Suprapubic skin (tissue), 4 donors: Measurements from ENCODE around the gene ISLR2. TPM values are rescaled to one million over a fixed set of nuclear protein-coding genes. Genes with fewer than 3 reads are reported as not detected.

ENCODE experiments used
- DNase-seq, 2 donors: peaks; one replicate each; pipeline ENCODE4 v3.0.0-alpha.2; 2019; ENCODE audit warnings: low spot score in 2 of 2
- H3K27ac ChIP-seq: fragments of 200-600 bp; sonication (generic); one replicate; pipeline ENCODE4 v1.5.1; 2019
- H3K27me3 ChIP-seq: fragments of 200-600 bp; sonication (generic); one replicate; pipeline ENCODE4 v1.5.1; 2019
- H3K36me3 ChIP-seq: fragments of 200-600 bp; sonication (generic); one replicate; pipeline ENCODE4 v1.5.1; 2019
- H3K4me1 ChIP-seq: fragments of 200-600 bp; sonication (generic); one replicate; pipeline ENCODE4 v1.5.1; 2019
- H3K4me3 ChIP-seq: fragments of 200-600 bp; sonication (generic); one replicate; pipeline ENCODE4 v1.5.1; 2019; ENCODE audit warnings: mild to moderate bottlenecking
- H3K9me3 ChIP-seq: fragments of 200-600 bp; sonication (generic); one replicate; pipeline ENCODE4 v1.5.1; 2019
- EP300 ChIP-seq: sonication (generic); formaldehyde crosslinking; IDR thresholded peaks from one replicate; pipeline ENCODE4 v1.6.1; 2017; ENCODE audit warnings: antibody characterized with exemption
- POLR2A ChIP-seq, 2 donors: fragments of 450-650 bp; IDR thresholded peaks; one replicate each; pipeline ENCODE4 v1.6.1; 2017; ENCODE audit warnings: antibody characterized with exemption in 2 of 2, mild to moderate bottlenecking in 2 of 2, moderate library complexity in 2 of 2
- POLR2AphosphoS5 ChIP-seq, 3 donors: sonication (generic); formaldehyde crosslinking; IDR thresholded peaks; one replicate each; pipeline ENCODE4 v1.6.1; 2017; ENCODE audit warnings: antibody characterized with exemption in 3 of 3
- WGBS: methylation state at CpG from one replicate; pipeline ENCODE4 v1.1.5; 2018; 5-methylcytosine and 5-hydroxymethylcytosine counted together
- total RNA-seq, 4 donors: library from RNA; depleted of rRNA; stranded (reverse); fragments of >200 nt; gene quantifications; one replicate each; pipeline ENCODE4 v1.1.0, GENCODE V29; 2016
- TF ChIP-seq, protein P1 (sequence below), 2 donors: fragments of 200-600 bp in 1 of 2; fragments of 450-650 bp in 1 of 2; sonication (generic) in 1 of 2; IDR thresholded peaks; one replicate each; pipeline ENCODE4 v1.5.1; 2016 to 2019; ENCODE audit warnings: antibody characterized with exemption in 2 of 2, mild to moderate bottlenecking in 1 of 2, moderate library complexity in 1 of 2

The ISLR2 gene
- total RNA-seq, 4 donors from 2014 or later, result 0.57 to 1.9 (median 1.1) TPM; not detected in 1

DNA sequence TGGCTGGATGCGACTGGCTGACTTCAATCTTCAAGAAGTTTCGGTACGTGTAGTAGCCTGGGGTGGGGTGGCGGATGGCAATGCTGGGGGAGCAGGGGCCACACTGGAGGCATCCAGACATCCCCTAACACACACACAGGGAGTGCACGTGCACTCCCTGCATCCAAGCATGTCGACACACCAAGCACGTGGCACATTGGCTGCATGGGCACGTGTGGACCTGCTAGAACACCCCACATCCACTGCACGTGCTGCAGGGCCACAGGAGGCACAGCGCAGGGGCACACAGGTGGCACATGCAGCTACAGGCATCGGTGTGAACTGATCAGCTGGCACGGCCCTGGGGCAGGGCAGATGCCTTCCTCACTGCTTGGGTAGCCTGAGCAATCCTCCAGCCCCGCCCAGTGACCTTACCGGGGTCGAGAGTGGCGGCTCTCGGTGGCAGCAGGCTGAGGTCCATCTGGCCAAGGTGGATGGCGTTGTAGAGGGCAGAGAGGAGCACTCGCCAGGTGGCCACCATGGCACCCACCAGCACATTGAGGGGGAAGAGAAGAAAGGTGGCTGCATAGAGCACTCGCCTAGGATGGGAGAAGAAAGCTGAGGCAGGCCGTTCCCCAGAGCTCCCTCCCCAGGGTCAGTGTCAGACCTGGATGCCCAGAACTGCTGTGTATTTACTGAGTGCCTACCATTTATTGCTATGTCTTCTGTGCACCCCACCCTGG lies 50.7 kb downstream of the ISLR2 start:
- DNase-seq, result no peak
- Histone ChIP-seq H3K36me3 (no peaks in the 10 kb centered on the region), H3K27ac (no peak overlapping the region), H3K4me3 (no peak overlapping the region), H3K4me1 (peaks cover 50% of the 10 kb centered on the region), H3K27me3 (peaks cover 2% of the 10 kb centered on the region), H3K9me3 (no peaks in the 10 kb centered on the region)
- TF ChIP-seq EP300 (no peak), POLR2AphosphoS5 (IDR thresholded peaks at IDR 0.05) (no peak), POLR2A (IDR thresholded peaks at IDR 0.05) (no peak)
- TF ChIP-seq, protein P1, sequence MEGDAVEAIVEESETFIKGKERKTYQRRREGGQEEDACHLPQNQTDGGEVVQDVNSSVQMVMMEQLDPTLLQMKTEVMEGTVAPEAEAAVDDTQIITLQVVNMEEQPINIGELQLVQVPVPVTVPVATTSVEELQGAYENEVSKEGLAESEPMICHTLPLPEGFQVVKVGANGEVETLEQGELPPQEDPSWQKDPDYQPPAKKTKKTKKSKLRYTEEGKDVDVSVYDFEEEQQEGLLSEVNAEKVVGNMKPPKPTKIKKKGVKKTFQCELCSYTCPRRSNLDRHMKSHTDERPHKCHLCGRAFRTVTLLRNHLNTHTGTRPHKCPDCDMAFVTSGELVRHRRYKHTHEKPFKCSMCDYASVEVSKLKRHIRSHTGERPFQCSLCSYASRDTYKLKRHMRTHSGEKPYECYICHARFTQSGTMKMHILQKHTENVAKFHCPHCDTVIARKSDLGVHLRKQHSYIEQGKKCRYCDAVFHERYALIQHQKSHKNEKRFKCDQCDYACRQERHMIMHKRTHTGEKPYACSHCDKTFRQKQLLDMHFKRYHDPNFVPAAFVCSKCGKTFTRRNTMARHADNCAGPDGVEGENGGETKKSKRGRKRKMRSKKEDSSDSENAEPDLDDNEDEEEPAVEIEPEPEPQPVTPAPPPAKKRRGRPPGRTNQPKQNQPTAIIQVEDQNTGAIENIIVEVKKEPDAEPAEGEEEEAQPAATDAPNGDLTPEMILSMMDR (IDR thresholded peaks at IDR 0.05), result no peak
- WGBS, result 89% methylated on average over 9 of the region's 21 CpGs

DNA sequence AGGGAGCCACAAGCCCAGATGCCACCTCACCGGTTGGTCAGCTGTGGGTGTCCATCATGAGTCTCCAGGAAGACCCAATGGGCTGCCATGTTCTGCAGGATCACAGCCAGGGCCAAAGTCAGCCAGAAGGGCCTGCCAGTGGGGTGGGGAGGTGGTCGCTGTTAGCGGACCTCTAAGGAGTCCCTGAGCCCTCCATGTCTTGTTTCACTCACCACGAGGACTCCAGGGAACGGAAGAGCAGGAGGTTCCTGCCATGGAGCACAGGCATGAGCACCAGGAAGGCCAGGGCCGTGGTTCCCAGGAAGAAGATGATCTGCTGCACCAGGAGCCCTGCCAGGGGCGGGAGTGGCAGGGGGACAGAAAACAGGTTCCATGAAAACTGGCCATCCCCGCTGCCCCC lies 51.7 kb downstream of the ISLR2 start:
- no peaks in the 10 kb centered on the region for H3K27me3 ChIP-seq
- H3K4me1 ChIP-seq, result peaks cover 39% of the 10 kb centered on the region

DNA sequence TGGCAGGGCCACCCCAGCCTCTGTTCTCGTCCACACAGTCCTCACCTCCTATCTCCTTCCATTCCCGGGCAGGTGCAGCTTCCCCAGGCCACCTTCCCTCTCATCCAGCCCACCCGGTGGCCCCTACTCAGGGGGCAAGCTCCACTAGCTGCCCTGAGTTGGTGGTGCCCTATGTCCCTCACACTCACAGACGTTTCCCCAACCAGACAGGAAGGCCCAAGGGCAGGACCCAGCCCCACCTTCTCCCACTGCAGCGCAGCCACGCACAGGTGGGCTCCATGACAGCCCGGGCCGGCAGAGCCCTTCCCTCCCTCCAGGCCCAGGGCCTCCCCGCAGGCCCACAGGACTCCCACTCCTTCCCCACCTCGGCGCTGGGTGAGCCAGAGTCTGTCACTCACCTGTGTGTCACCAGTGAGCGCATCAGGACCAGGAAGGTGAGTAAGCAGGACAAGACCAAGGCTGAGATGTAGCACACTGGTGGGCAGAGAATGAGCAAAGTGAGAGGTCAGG lies 54.3 kb downstream of the ISLR2 start:
- no peak overlapping the region for H3K4me3 ChIP-seq
- 94% methylated on average over 3 of the region's 12 CpGs for WGBS

More for the DNA sequence above, 51.7 kb downstream of the ISLR2 start:
- Histone ChIP-seq H3K36me3 (no peaks in the 10 kb centered on the region), H3K9me3 (no peaks in the 10 kb centered on the region), H3K27ac (no peak overlapping the region), H3K4me3 (no peak overlapping the region)
- 92% methylated on average over 8 of the region's 8 CpGs for WGBS
- DNase-seq, result no peak
- TF ChIP-seq POLR2AphosphoS5 (IDR thresholded peaks at IDR 0.05) (no peak), POLR2A (IDR thresholded peaks at IDR 0.05) (no peak), EP300 (no peak)

DNA sequence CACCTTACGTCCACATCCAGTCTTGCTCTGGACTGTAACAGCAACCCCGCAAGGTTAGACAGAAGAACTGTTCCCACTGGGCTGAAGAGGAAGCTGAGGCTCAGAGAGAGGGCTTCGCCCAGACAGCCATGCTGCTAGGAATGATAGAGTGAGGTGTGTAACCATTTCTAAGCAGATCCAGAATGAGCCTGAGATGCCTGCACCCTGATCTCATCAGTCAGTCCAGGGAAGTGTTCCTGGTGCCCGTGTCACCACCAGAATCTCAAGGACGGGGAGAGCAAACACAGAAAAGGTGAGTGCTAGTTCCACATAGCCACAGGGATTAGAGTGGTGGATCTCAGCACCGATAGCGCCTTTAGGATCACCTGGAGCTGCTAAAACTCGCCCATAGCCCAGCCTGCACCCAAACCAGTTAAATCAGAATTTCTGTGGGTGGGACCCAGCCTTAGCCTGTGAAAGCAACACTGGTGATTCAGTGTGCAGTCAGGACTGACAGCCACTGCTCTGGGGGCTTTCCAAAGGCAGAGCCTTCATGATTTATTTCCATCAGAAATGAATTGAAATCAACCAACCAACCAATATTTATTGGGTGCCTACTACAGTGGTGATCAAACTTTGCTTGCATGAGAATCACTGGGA lies 55.4 kb downstream of the ISLR2 start:
- Histone ChIP-seq H3K27me3 (no peaks in the 10 kb centered on the region), H3K9me3 (no peaks in the 10 kb centered on the region), H3K4me1 (peaks cover 3% of the 10 kb centered on the region), H3K4me3 (no peak overlapping the region), H3K27ac (no peak overlapping the region), H3K36me3 (no peaks in the 10 kb centered on the region)
- TF ChIP-seq POLR2A (IDR thresholded peaks at IDR 0.05) (no peak), POLR2AphosphoS5 (IDR thresholded peaks at IDR 0.05) (no peak), EP300 (no peak)
- TF ChIP-seq, protein P1 (IDR thresholded peaks at IDR 0.05), result no peak
- WGBS, result 65% methylated on average over 5 of the region's 8 CpGs
- DNase-seq, result no peak

More for the DNA sequence above, 54.3 kb downstream of the ISLR2 start:
- no peak for DNase-seq
- no peak overlapping the region for H3K27ac ChIP-seq
- H3K36me3 ChIP-seq, result no peaks in the 10 kb centered on the region
- H3K4me1 ChIP-seq, result peaks cover 15% of the 10 kb centered on the region
- TF ChIP-seq, protein P1 (IDR thresholded peaks at IDR 0.05), result no peak
- TF ChIP-seq EP300, result no peak
- TF ChIP-seq POLR2A (IDR thresholded peaks at IDR 0.05), result no peak
- TF ChIP-seq POLR2AphosphoS5 (IDR thresholded peaks at IDR 0.05), result no peak
- no peaks in the 10 kb centered on the region for H3K9me3 ChIP-seq
- H3K27me3 ChIP-seq, result no peaks in the 10 kb centered on the region

Other genes with a start within 250 kb of the ISLR2 start
- 10 to 100 TPM in 1 of 4 donors, 1 to 10 TPM in 3; 4.3 to 12.1 (median 7.3) TPM for gene LOXL1, start 204.1 kb upstream of the ISLR2 start, total RNA-seq
- 10 to 100 TPM in 3 of 4 donors, 1 to 10 TPM in 1; 9.7 to 25.3 (median 10.7) TPM for gene STOML1, start 138.3 kb upstream of the ISLR2 start, total RNA-seq
- 100 to 1,000 TPM in 1 of 4 donors, 10 to 100 TPM in 3; 59.2 to 111 (median 82.5) TPM for gene PML, start 135.9 kb upstream of the ISLR2 start, total RNA-seq
- gene GOLGA6A, start 48.0 kb upstream of the ISLR2 start, total RNA-seq, result 1 to 10 TPM in 2 of 4 donors, under 1 TPM in 2; 0.21 to 3.9 (median 1.7) TPM
- gene ISLR, start 43.1 kb downstream of the ISLR2 start, total RNA-seq, result 10 to 100 TPM; 11.5 to 41.1 (median 18.1) TPM
- under 1 TPM in 2 of 4 donors, not detected in 2; 0.26 to 0.39 TPM for gene STRA6, start 72.2 kb downstream of the ISLR2 start, total RNA-seq
- gene CCDC33, start 105.7 kb downstream of the ISLR2 start, total RNA-seq, result under 1 TPM in 1 of 4 donors, not detected in 3; 0.60 TPM
- gene CYP11A1, start 237.1 kb downstream of the ISLR2 start, total RNA-seq, result 1 to 10 TPM in 1 of 4 donors, under 1 TPM in 2, not detected in 1; 0.47 to 1.4 (median 0.53) TPM